WTC11 (cell line): Measurements from ENCODE around the gene CUL2.

Experiments
- CREB1 ChIP-seq: sonication (generic); formaldehyde crosslinking; IDR thresholded peaks from 2 replicates; pipeline ENCODE4 v1.8.0; 2023; ENCODE audit warnings: mild to moderate bottlenecking, missing genetic modification reagents
- EMX1 ChIP-seq: fragments of 250-450 bp; sonication (Bioruptor Pico); IDR thresholded peaks from 2 replicates; pipeline ENCODE4 v1.8.0; 2021; ENCODE audit warnings: mild to moderate bottlenecking
- MYBL2 ChIP-seq: sonication (generic); formaldehyde crosslinking; IDR thresholded peaks from 2 replicates; pipeline ENCODE4 v1.8.1; 2023; ENCODE audit warnings: mild to moderate bottlenecking, moderate library complexity, missing genetic modification reagents
- RELA ChIP-seq: sonication (generic); formaldehyde crosslinking; IDR thresholded peaks from 2 replicates; pipeline ENCODE4 v1.8.1; 2022; ENCODE audit warnings: missing genetic modification reagents, mild to moderate bottlenecking, borderline replicate concordance
- RORB ChIP-seq: fragments of 250-450 bp; sonication (Bioruptor Pico); IDR thresholded peaks from 2 replicates; pipeline ENCODE4 v1.9.0; 2021; ENCODE audit warnings: mild to moderate bottlenecking
- TEAD1 ChIP-seq: sonication (generic); formaldehyde crosslinking; IDR thresholded peaks from 2 replicates; pipeline ENCODE4 v1.8.0; 2022; ENCODE audit warnings: mild to moderate bottlenecking, missing genetic modification reagents
- TF ChIP-seq, protein P1 (sequence below): fragments of 200-600 bp; IDR thresholded peaks from 2 replicates; pipeline ENCODE4 v1.8.0; 2022; ENCODE audit warnings: antibody characterized with exemption
- TF ChIP-seq, protein P2 (sequence below): sonication (generic); formaldehyde crosslinking; IDR thresholded peaks from 2 replicates; pipeline ENCODE4 v1.8.0; 2023; ENCODE audit warnings: missing genetic modification reagents

DNA sequence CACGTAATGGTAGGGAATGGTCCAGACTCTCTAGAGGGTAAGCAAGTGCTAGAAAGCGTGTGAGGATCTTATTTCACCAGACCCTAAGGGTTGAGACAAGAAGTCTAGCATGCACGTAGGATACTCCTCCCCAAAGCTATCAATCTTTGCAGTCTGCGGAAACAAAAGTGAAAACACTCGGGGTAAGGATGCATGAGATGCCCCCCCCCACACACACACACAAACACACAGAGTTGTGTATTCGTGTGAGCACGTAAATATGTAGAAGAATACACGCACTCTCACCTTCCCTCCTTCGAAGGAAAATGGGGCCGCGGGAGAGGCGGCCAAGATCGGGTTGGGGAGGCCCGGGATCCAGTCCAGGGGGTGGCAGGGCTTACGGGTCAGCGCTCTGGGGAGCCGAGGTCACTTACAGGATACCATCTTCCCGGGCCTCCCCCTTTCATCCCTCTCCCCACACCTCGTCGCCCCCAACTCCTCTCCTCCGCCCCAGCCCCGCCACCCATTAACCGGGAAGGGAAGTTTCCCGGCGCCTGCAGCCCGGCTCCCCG lies 455 bp downstream of the CUL2 start:
- TF ChIP-seq, protein P1, sequence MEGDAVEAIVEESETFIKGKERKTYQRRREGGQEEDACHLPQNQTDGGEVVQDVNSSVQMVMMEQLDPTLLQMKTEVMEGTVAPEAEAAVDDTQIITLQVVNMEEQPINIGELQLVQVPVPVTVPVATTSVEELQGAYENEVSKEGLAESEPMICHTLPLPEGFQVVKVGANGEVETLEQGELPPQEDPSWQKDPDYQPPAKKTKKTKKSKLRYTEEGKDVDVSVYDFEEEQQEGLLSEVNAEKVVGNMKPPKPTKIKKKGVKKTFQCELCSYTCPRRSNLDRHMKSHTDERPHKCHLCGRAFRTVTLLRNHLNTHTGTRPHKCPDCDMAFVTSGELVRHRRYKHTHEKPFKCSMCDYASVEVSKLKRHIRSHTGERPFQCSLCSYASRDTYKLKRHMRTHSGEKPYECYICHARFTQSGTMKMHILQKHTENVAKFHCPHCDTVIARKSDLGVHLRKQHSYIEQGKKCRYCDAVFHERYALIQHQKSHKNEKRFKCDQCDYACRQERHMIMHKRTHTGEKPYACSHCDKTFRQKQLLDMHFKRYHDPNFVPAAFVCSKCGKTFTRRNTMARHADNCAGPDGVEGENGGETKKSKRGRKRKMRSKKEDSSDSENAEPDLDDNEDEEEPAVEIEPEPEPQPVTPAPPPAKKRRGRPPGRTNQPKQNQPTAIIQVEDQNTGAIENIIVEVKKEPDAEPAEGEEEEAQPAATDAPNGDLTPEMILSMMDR: no peak
- TF ChIP-seq EMX1 (CRISPR knock-in tag): no peak
- TF ChIP-seq TEAD1 (CRISPR knock-in tag): no peak
- no peak for TF ChIP-seq RORB (CRISPR knock-in tag)
- TF ChIP-seq RELA (CRISPR knock-in tag): no peak
- TF ChIP-seq, protein P2, sequence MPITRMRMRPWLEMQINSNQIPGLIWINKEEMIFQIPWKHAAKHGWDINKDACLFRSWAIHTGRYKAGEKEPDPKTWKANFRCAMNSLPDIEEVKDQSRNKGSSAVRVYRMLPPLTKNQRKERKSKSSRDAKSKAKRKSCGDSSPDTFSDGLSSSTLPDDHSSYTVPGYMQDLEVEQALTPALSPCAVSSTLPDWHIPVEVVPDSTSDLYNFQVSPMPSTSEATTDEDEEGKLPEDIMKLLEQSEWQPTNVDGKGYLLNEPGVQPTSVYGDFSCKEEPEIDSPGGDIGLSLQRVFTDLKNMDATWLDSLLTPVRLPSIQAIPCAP (CRISPR knock-in tag): no peak
- TF ChIP-seq MYBL2 (CRISPR knock-in tag): no peak
- no peak for TF ChIP-seq CREB1 (CRISPR knock-in tag)
